ENCODE results near the gene ENPP5.
"Not testable (repeated sequence)": the region's sequence is repeated elsewhere in the genome, so short reads cannot be mapped to it uniquely, and the experiment has no call there.

ENPP5 gene

DNA sequence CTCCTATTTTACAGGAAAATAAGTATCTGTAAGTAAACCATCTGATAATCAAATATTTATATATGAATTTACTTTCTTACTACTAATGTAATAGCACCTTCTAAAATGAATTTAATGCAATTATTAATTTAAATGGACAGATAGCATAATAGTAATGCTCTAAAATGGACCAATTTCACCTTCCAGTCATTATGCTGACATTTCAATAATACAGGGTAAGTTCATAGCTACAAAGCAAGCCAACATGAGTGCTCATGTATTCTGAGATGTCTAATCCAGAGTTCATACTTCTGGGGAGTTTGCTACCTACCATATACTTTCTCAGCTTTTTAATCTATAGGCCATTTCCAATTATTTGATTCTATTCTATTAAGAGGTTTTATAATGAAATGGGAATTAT, 11.6 kb downstream of the ENPP5 start:
- in situ Hi-C loops (cut with HindIII; ENCODE audit: low sequenced_read_pairs) = no loop called here

DNA sequence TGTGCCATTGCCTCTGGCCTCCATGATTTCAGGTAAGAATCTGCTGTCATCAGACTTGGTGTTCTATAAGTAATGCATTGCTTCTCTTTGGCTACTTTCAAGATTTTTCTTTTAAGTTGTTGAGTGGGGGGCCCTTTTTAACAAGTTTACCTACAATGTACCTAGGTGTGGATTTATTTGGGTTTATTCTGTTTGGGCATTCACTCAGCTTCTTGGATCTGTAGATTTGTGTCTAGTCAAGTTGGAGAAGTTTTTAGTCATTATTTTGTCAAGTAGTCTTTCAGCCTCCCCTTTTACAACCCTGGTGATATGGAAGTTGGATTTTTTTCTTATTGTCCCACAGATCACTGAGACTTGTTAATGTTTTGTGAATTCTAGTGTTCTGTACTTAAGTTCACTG, 14.1 kb downstream of the ENPP5 start:
- H3K4me3 ChIP-seq (ENCODE audit: low read depth, low read length) = no peak overlapping the region
- TF ChIP-seq, protein P1, sequence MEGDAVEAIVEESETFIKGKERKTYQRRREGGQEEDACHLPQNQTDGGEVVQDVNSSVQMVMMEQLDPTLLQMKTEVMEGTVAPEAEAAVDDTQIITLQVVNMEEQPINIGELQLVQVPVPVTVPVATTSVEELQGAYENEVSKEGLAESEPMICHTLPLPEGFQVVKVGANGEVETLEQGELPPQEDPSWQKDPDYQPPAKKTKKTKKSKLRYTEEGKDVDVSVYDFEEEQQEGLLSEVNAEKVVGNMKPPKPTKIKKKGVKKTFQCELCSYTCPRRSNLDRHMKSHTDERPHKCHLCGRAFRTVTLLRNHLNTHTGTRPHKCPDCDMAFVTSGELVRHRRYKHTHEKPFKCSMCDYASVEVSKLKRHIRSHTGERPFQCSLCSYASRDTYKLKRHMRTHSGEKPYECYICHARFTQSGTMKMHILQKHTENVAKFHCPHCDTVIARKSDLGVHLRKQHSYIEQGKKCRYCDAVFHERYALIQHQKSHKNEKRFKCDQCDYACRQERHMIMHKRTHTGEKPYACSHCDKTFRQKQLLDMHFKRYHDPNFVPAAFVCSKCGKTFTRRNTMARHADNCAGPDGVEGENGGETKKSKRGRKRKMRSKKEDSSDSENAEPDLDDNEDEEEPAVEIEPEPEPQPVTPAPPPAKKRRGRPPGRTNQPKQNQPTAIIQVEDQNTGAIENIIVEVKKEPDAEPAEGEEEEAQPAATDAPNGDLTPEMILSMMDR (IDR thresholded peaks at IDR 0.05; ENCODE audit: low read depth, low read length) = no peak
- DNase-seq (ENCODE audit: low read depth, low spot score) = no peak
- in situ Hi-C loops (cut with HindIII; ENCODE audit: low sequenced_read_pairs) = no loop called here

More for the DNA sequence above, 11.6 kb downstream of the ENPP5 start:
- no peak overlapping the region for H3K4me3 ChIP-seq (ENCODE audit: low read depth, low read length)
- DNase-seq (ENCODE audit: low read depth, low spot score) = no peak
- TF ChIP-seq, protein P1 (IDR thresholded peaks at IDR 0.05; ENCODE audit: low read depth, low read length) = no peak

DNA sequence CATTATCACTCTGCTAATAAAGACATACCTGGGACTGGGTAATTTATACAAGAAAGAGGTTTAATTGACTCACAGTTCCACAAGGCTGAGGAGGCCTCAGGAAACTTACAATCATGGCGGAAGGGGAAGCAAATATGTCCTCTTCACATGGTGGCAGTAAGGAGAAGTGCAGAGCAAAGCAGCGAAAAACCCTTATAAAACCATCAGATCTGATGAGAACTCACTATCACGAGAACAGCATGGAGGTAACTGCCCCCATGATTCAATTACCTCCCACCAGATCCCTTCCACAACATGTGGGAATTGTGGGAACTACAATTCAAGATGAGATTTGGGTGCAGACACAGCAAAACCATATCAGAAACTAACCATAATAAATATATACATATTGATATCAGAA, 21.7 kb downstream of the ENPP5 start:
- DNase-seq (ENCODE audit: low read depth, low spot score); in situ Hi-C loops (cut with HindIII; ENCODE audit: low sequenced_read_pairs); H3K4me3 ChIP-seq (ENCODE audit: low read depth, low read length): not testable (repeated sequence)

DNA sequence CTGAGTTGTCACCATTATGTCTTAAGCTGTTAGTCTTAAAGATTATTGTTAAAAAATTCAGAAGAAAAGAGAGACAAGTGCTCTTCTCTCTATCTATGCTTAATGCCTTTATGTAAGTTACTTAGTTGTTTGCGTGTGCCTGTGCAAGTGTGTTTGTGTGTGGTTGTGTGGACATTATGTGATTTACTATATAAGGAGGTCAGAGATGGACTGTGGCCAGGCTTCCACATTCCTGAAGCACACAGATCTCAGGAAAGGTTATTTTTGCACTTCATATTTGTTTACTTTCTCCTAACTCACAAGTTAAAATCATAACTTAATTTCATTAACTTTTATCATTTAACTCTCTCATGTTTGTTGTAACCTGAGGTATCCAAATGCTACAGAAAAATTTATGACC, 26.5 kb downstream of the ENPP5 start:
- TF ChIP-seq, protein P1 (IDR thresholded peaks at IDR 0.05; ENCODE audit: low read depth, low read length) = no peak
- no peak overlapping the region for H3K4me3 ChIP-seq (ENCODE audit: low read depth, low read length)
- in situ Hi-C loops (cut with HindIII; ENCODE audit: low sequenced_read_pairs) = no loop called here
- no peak for DNase-seq (ENCODE audit: low read depth, low spot score)

DNA sequence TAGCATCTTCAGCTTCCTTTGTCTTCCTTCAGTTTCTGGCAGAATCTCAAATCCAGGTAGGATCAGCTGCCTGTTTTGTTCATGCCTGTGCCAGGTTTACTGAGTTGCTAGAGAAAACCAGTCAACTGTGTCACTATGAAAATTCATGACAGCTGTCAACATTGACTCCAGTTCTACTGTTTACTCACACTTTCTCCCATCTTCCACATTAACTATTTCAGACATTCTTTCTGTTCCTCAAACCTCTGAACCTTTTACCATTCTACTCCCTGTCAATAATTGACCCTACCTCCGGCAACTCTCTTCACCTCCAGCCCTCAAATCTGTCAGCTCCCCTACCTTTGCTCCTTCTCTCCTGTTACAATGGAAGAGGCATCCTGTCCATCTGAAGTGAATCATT, 32.5 kb downstream of the ENPP5 start:
- DNase-seq (ENCODE audit: low read depth, low spot score) = no peak
- TF ChIP-seq, protein P1 (IDR thresholded peaks at IDR 0.05; ENCODE audit: low read depth, low read length) = no peak
- H3K4me3 ChIP-seq (ENCODE audit: low read depth, low read length) = no peak overlapping the region
- in situ Hi-C loops (cut with HindIII; ENCODE audit: low sequenced_read_pairs) = no loop called here

DNA sequence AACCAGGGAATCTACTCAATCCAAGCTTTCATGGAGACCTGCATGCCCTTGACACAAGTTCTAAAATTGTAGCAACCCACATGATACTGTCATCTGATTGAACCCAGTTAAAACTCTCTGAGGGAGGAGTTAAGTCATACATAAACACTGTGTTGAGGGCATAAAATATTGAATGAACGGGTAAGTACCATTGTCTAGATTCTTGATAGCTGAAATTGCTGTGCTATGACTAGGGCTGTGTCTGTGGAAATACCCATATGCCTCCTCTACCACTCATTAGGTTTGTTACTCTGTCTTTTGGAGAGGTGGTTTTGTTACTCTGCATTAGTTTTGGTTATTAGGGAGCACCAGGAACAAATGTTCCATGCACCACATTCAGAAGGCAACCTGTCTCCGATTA, 33.4 kb downstream of the ENPP5 start:
- in situ Hi-C loops (cut with HindIII; ENCODE audit: low sequenced_read_pairs) = no loop called here

DNA sequence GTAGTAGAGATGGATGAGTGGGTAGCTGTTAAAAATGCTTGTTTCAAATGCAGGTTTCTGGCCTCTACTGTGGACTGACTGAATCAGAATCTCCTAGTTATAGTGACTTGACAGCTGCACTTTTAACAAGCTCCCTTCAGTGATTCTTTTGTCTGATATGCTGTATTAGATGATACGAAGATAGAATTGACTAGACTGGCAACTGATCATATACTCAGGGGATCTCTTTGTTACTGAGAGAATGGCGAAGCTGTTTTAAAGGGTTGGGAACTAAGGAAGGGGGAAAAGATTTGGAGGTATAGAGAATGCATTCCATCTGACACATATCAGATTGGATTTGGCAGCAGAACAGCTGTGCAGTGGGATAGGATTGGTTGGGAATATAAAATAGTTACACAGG, 33.9 kb downstream of the ENPP5 start:
- no peak overlapping the region for H3K4me3 ChIP-seq (ENCODE audit: low read depth, low read length)
- in situ Hi-C loops (cut with HindIII; ENCODE audit: low sequenced_read_pairs) = no loop called here
- no peak for DNase-seq (ENCODE audit: low read depth, low spot score)
- TF ChIP-seq, protein P1 (IDR thresholded peaks at IDR 0.05; ENCODE audit: low read depth, low read length) = no peak

More for the DNA sequence above, 33.4 kb downstream of the ENPP5 start:
- no peak for DNase-seq (ENCODE audit: low read depth, low spot score)
- no peak overlapping the region for H3K4me3 ChIP-seq (ENCODE audit: low read depth, low read length)
- TF ChIP-seq, protein P1 (IDR thresholded peaks at IDR 0.05; ENCODE audit: low read depth, low read length) = no peak
